Cardiac muscle cell (in vitro differentiated cells and primary cell): Measurements from ENCODE around the gene SAMD14. TPM values are rescaled to one million over a fixed set of nuclear protein-coding genes. Genes with fewer than 3 reads are reported as not detected.
A peak's percentile ranks its signal among the peaks of the same experiment; 100 is the strongest.

ENCODE experiments used
- DNase-seq, 2 donors: peaks; one replicate each; pipeline versions ENCODE4 v3.0.0 to v3.0.0-alpha.2; 2010 to 2017; ENCODE audit warnings: low read depth in 1 of 2, low spot score in 1 of 2
- H3K27ac ChIP-seq: fragments of 200-600 bp; sonication (generic); 2 replicates; pipeline ENCODE4 v1.5.1; 2016
- H3K27me3 ChIP-seq: fragments of 200-600 bp; sonication (generic); 2 replicates; pipeline ENCODE4 v1.6.0; 2016; ENCODE audit warnings: control low read depth
- H3K36me3 ChIP-seq: fragments of 200-600 bp; sonication (generic); 2 replicates; pipeline ENCODE4 v1.5.1; 2016; ENCODE audit warnings: control low read depth
- H3K4me1 ChIP-seq: fragments of 200-600 bp; sonication (generic); 2 replicates; pipeline ENCODE4 v1.8.1; 2017; ENCODE audit warnings: low read depth, mild to moderate bottlenecking, mixed run types
- H3K4me3 ChIP-seq: fragments of 200-600 bp; sonication (generic); 2 replicates; pipeline ENCODE4 v1.5.1; 2016; ENCODE audit warnings: mild to moderate bottlenecking
- H3K9me3 ChIP-seq: fragments of 200-600 bp; sonication (generic); 2 replicates; pipeline ENCODE4 v1.5.1; 2017; ENCODE audit warnings: low read depth, mild to moderate bottlenecking, control low read depth
- polyA plus RNA-seq: library from polyadenylated mRNA; unstranded; fragments of >200 nt; fragmentation: Nextera tagmentation; extraction: Ambion mirVana; gene quantifications from 2 replicates; pipeline ENCODE4 v1.2.1, GENCODE V29; 2016
- total RNA-seq: library from RNA; depleted of rRNA; stranded (reverse); fragments of >200 nt; gene quantifications from 2 replicates; pipeline ENCODE4 v1.2.3, GENCODE V29; 2016
- TF ChIP-seq, protein P1 (sequence below): IDR thresholded peaks from 2 replicates; pipeline ENCODE4 v1.5.1; 2012; ENCODE audit warnings: low read depth, mild to moderate bottlenecking, low read length

The SAMD14 gene
- total and polyA plus RNA-seq, 2 experiments from 2014 or later = 2.5 to 2.8 TPM

DNA sequence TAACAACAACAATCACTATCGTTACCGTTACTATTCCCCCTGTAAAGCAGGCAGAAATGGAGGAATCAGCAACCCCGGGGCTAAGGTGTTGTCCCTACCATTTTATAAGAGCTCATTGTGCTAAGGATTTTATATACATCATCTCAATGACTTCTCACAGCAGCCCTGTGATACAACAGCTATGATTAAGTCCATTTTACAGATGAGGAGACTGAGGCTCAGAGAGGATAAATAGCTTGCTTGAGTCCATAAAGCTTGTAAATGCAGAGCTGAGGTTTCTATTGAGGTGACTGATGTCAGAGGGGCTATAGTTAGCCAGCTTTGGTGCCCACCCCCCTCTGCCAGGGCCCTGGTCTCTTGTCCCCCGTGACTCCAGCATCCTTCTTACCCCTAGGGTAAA, 51.5 kb downstream of the SAMD14 start:
- H3K9me3 ChIP-seq = no peaks in the 10 kb centered on the region
- H3K36me3 ChIP-seq = peaks cover 5% of the 10 kb centered on the region
- H3K4me3 ChIP-seq = no peak overlapping the region
- H3K27ac ChIP-seq = no peak overlapping the region
- no peaks in the 10 kb centered on the region for H3K27me3 ChIP-seq
- DNase-seq = no peak
- TF ChIP-seq, protein P1, sequence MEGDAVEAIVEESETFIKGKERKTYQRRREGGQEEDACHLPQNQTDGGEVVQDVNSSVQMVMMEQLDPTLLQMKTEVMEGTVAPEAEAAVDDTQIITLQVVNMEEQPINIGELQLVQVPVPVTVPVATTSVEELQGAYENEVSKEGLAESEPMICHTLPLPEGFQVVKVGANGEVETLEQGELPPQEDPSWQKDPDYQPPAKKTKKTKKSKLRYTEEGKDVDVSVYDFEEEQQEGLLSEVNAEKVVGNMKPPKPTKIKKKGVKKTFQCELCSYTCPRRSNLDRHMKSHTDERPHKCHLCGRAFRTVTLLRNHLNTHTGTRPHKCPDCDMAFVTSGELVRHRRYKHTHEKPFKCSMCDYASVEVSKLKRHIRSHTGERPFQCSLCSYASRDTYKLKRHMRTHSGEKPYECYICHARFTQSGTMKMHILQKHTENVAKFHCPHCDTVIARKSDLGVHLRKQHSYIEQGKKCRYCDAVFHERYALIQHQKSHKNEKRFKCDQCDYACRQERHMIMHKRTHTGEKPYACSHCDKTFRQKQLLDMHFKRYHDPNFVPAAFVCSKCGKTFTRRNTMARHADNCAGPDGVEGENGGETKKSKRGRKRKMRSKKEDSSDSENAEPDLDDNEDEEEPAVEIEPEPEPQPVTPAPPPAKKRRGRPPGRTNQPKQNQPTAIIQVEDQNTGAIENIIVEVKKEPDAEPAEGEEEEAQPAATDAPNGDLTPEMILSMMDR = no peak
- H3K4me1 ChIP-seq = no peaks in the 10 kb centered on the region

DNA sequence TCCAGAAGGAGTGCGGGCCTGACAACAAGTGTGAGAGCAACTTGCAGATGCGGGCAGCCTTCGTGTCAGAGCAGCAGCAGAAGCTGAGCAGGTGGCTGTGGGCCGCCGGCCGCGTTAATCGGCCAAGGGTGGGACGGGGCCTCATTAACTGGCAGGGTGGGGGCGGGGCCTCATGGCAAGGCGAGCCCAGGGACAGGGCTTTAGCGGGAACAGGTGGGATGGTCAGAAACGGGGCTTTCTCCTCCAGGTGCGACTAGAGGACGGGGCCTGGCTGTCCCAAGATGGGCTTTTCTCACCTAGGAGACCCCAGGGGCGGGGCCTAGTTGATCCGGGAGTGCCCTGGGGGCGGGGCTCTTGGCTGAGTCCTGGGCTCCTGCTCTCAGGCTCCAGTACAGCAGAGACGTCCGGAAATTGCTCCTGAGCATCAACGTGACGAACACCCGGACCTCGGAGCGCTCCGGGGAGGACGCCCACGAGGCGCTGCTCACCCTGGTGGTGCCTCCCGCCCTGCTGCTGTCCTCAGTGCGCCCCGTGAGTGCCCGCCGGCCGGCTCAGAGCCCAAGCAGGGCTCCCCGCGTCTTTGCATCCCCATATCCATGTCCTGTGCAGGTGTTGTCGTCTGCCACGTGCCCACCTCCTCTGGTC, 53.2 kb downstream of the SAMD14 start:
- TF ChIP-seq, protein P1 = no peak
- H3K9me3 ChIP-seq = no peaks in the 10 kb centered on the region
- DNase-seq = peak in 1 of 2 donors; percentile 55
- peaks cover 5% of the 10 kb centered on the region for H3K36me3 ChIP-seq
- H3K27ac ChIP-seq = no peak overlapping the region
- H3K4me1 ChIP-seq = peaks cover 6% of the 10 kb centered on the region
- no peaks in the 10 kb centered on the region for H3K27me3 ChIP-seq
- H3K4me3 ChIP-seq = no peak overlapping the region

DNA sequence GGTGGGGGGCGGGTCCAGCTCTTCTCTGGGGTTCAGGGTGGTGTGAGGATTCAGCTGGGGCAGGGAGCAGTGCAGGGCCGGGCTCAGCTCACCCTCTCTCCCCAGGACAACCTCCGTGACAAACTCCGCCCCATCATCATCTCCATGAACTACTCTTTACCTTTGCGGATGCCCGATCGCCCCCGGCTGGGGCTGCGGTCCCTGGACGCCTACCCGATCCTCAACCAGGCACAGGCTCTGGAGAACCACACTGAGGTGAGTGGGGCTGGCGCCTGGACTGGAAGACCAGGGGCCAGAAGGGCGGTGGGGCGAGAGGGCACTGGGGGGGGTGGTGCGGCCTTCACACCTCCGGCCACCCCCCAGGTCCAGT, 53.8 kb downstream of the SAMD14 start:
- DNase-seq = no peak
- no peak overlapping the region for H3K4me3 ChIP-seq
- no peaks in the 10 kb centered on the region for H3K9me3 ChIP-seq
- TF ChIP-seq, protein P1 = no peak
- H3K4me1 ChIP-seq = peaks cover 6% of the 10 kb centered on the region
- H3K27me3 ChIP-seq = no peaks in the 10 kb centered on the region
- H3K27ac ChIP-seq = no peak overlapping the region
- peaks cover 5% of the 10 kb centered on the region for H3K36me3 ChIP-seq

DNA sequence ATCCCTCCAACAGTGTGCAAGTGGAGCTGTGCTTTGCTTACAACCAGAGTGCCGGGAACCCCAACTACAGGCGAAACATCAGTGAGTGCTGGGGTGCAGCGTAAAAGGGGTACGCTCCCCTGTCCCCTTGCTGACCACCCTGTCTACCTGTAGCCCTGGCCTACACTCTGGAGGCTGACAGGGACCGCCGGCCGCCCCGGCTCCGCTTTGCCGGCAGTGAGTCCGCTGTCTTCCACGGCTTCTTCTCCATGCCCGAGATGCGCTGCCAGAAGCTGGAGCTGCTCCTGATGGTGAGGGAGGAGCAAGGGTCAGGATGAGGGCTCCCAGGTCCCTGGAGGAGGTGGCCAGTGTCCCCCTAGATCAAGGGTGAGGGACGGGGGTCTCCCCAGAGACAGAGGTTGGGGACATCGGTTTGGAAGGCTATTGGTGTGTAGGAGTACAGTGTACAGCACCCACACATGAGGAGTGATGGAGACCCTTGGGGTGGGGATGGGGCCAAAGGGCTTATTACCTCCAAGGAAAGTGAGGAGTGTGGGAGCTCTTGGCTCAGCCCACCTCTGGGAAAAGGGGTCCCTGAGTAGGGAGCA, 54.4 kb downstream of the SAMD14 start:
- H3K27ac ChIP-seq = no peak overlapping the region
- H3K4me3 ChIP-seq = no peak overlapping the region
- TF ChIP-seq, protein P1 = no peak
- no peak for DNase-seq
- H3K9me3 ChIP-seq = no peaks in the 10 kb centered on the region
- no peaks in the 10 kb centered on the region for H3K27me3 ChIP-seq
- peaks cover 6% of the 10 kb centered on the region for H3K4me1 ChIP-seq
- H3K36me3 ChIP-seq = peaks cover 5% of the 10 kb centered on the region

DNA sequence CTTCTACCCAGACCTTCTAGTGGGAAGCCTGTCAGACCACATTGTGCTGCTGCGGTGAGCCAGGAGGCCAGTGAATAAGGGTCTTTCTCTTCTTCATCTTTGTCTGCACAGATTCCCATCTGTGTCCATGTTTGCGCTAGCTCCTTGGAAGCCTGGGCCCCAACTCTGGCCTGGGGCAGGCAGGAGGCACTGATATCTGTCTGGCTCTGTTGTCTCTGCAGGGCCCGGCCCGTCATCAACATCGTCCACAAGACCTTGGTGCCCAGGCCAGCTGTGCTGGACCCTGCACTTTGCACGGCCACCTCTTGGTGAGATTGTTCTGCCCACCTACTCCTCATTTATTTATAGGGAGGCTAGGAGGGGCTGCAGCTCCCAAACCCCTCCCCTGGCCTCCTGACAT, 55.7 kb downstream of the SAMD14 start:
- Histone ChIP-seq H3K9me3 (no peaks in the 10 kb centered on the region), H3K4me1 (peaks cover 6% of the 10 kb centered on the region), H3K4me3 (no peak overlapping the region), H3K27ac (no peak overlapping the region), H3K27me3 (no peaks in the 10 kb centered on the region), H3K36me3 (peaks cover 9% of the 10 kb centered on the region)
- DNase-seq = no peak
- TF ChIP-seq, protein P1 = no peak
